ENCODE data around the gene NHEJ1. TPM values are rescaled to one million over a fixed set of nuclear protein-coding genes. Genes with fewer than 3 reads are reported as not detected.

NHEJ1 gene
- total RNA-seq, 1 experiment from 2014 or later: 16.4 TPM

GRCh38 chr2:219109471-219109870, 51.1 kb downstream of the NHEJ1 start (continued):
- no peak for TF ChIP-seq REST (IDR thresholded peaks at IDR 0.05; ENCODE audit: low read depth)
- no peak for TF ChIP-seq JUND (IDR thresholded peaks at IDR 0.05)

DNA sequence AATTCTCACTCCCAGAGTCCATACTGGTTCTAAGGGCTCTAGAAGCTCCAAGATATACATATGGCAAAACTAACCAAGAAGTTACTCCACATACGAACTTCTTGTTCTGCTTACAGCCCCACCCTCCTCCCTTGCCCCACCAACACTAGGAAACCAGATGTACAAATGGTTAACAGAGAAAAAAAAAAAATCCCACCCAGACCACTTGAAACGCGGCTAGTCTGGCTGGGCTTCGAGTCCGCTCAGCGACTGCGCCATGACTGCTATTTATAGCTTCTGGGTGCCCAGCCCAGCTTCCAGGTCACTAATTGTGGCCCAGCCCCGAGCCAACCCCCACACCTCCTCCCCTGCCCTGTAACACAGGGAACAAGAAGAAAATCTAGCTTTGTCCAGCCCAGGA, 52.9 kb downstream of the NHEJ1 start:
- ChIA-PET RAD21 (ENCODE audit: low non-redundant PET in 1 of 2, low total read pairs in 2 of 2, uncharacterized antibody in 2 of 2, unreplicated experiment in 2 of 2) (no interaction called here), POLR2A (no interaction called here), CTCF (no interaction called here)
- Histone ChIP-seq H3K36me3 (ENCODE audit: control insufficient read depth in 1 of 2, insufficient read depth in 2 of 2, low read length in 2 of 2) (no peaks in the 10 kb centered on the region), H3K79me2 (ENCODE audit: insufficient read depth, low read length) (no peaks in the 10 kb centered on the region), H3K4me2 (ENCODE audit: low read length) (no peak overlapping the region), H3K4me1 (ENCODE audit: control insufficient read depth in 1 of 2, insufficient read depth in 2 of 2, low read length in 2 of 2) (no peaks in the 10 kb centered on the region), H3K9ac (ENCODE audit: low read length) (no peak overlapping the region), H2AFZ (ENCODE audit: low read depth, low read length, poor library complexity, severe bottlenecking) (no peak overlapping the region), H3K4me3 (replicated peaks in 1 of 2; ENCODE audit: low read depth in 1 of 2, low read length in 2 of 2) (no peak overlapping the region), H3K27ac (ENCODE audit: low read depth, low read length) (no peak overlapping the region), H3K9me2 (ENCODE audit: insufficient read depth) (no peaks in the 10 kb centered on the region), H3K27me3 (ENCODE audit: insufficient read depth, low read length) (no peaks in the 10 kb centered on the region), H3K9me3 (ENCODE audit: control insufficient read depth in 1 of 2, insufficient read depth in 1 of 2, low read depth in 1 of 2, low read length in 2 of 2) (no peaks in the 10 kb centered on the region), H4K20me1 (ENCODE audit: insufficient read depth) (no peaks in the 10 kb centered on the region)
- no peak for TF ChIP-seq RAD21 (IDR thresholded peaks at IDR 0.05; ENCODE audit: low read depth)
- TF ChIP-seq SIN3A (IDR thresholded peaks at IDR 0.05; ENCODE audit: low read depth): no peak
- no peak for TF ChIP-seq POLR2A (IDR thresholded peaks at IDR 0.05; ENCODE audit: borderline replicate concordance, extremely low read depth, insufficient read depth, insufficient read length)
- TF ChIP-seq CEBPB (IDR thresholded peaks at IDR 0.05; ENCODE audit: low read depth): no peak
- TF ChIP-seq ZBTB33 (IDR thresholded peaks at IDR 0.05; ENCODE audit: extremely low read depth, insufficient replicate concordance, low read length): no peak
- TF ChIP-seq, protein P1, sequence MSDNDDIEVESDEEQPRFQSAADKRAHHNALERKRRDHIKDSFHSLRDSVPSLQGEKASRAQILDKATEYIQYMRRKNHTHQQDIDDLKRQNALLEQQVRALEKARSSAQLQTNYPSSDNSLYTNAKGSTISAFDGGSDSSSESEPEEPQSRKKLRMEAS (IDR thresholded peaks at IDR 0.05): no peak
- TF ChIP-seq FOSL1 (IDR thresholded peaks at IDR 0.05; ENCODE audit: low read depth): no peak
- TF ChIP-seq REST (IDR thresholded peaks at IDR 0.05; ENCODE audit: low read depth): no peak
- no peak for TF ChIP-seq EZH2 (IDR thresholded peaks at IDR 0.05)
- no peak for TF ChIP-seq JUND (IDR thresholded peaks at IDR 0.05)
- TF ChIP-seq ELF1 (IDR thresholded peaks at IDR 0.05; ENCODE audit: borderline replicate concordance, low read depth): no peak
- intact Hi-C loops (cut with micrococcal nuclease): no loop called here
- no peak for ATAC-seq
- no peak for DNase-seq (ENCODE audit: low read depth, low spot score)
- no TSS peak for BruUV-seq (replicated peaks)

Measured in HCT116 (cell line).